DND-41 (cell line): ENCODE data around the gene TSPAN5.

ENCODE experiments used
- ATAC-seq: fragments of 200-7000 bp; cut with Tn5 transposase; 3 replicates; pipeline ENCODE4 v1.9.1; 2021; ENCODE audit warnings: low read depth; ENCODE audit not compliant: insufficient read depth
- DNase-seq: peaks from one replicate; pipeline ENCODE4 v3.0.0-alpha.2; 2020
- H2AFZ ChIP-seq: 2 replicates; pipeline ENCODE4 v1.6.0; 2012; ENCODE audit warnings: low read depth, low read length
- H3K27ac ChIP-seq: 2 replicates; pipeline ENCODE4 v1.5.1; 2012; ENCODE audit warnings: low read length, inconsistent platforms
- H3K27me3 ChIP-seq: fragments of 200-600 bp; sonication (generic); 2 replicates; pipeline ENCODE4 v1.6.0; 2012; ENCODE audit warnings: low read length, mild to moderate bottlenecking, inconsistent platforms; ENCODE audit not compliant: insufficient read depth, poor library complexity
- H3K36me3 ChIP-seq: 2 replicates; pipeline ENCODE4 v1.5.1; 2012; ENCODE audit warnings: low read length, inconsistent platforms; ENCODE audit not compliant: insufficient read depth
- H3K4me1 ChIP-seq: 2 replicates; pipeline ENCODE4 v1.5.1; 2012; ENCODE audit warnings: mild to moderate bottlenecking, low read length; ENCODE audit not compliant: insufficient read depth
- H3K4me2 ChIP-seq: 2 replicates; pipeline ENCODE4 v1.6.0; 2012; ENCODE audit warnings: mild to moderate bottlenecking, moderate library complexity, low read length, inconsistent platforms; ENCODE audit not compliant: insufficient read depth
- H3K4me3 ChIP-seq, 2 experiments: fragments of 200-600 bp in 1 of 2; shearing (Covaris generic) in 1 of 2; 2 replicates each; pipeline ENCODE4 v1.5.1; 2012 to 2016; ENCODE audit warnings: inconsistent platforms in 2 of 2, low read length in 2 of 2, mild to moderate bottlenecking in 2 of 2, low read depth in 1 of 2, moderate library complexity in 1 of 2
- H3K79me2 ChIP-seq: 2 replicates; pipeline ENCODE4 v1.6.0; 2012; ENCODE audit warnings: low read length, inconsistent platforms; ENCODE audit not compliant: insufficient read depth
- H3K9ac ChIP-seq: 2 replicates; pipeline ENCODE4 v1.6.0; 2012; ENCODE audit warnings: low read depth, mild to moderate bottlenecking, inconsistent platforms, low read length, moderate library complexity
- H3K9me3 ChIP-seq: 2 replicates; pipeline ENCODE4 v1.5.1; 2012; ENCODE audit warnings: low read length, moderate library complexity, mild to moderate bottlenecking, inconsistent platforms; ENCODE audit not compliant: insufficient read depth, severe bottlenecking
- H4K20me1 ChIP-seq: 2 replicates; pipeline ENCODE4 v1.6.0; 2012; ENCODE audit warnings: low read length; ENCODE audit not compliant: insufficient read depth
- CTCF ChIP-seq: IDR thresholded peaks from 2 replicates; pipeline ENCODE4 v1.5.1; 2012; ENCODE audit warnings: borderline replicate concordance, low read length, moderate library complexity, mild to moderate bottlenecking; ENCODE audit not compliant: poor library complexity, severe bottlenecking; ENCODE audit errors: extremely low read depth
- EZH2 ChIP-seq: IDR thresholded peaks from 3 replicates; pipeline ENCODE4 v1.6.1; 2012; ENCODE audit warnings: borderline replicate concordance, low read depth, mild to moderate bottlenecking, moderate library complexity, low read length, inconsistent platforms; ENCODE audit not compliant: severe bottlenecking

TSPAN5 gene

GRCh38 chr4:98571161-98571786 is 87.1 kb downstream of the TSPAN5 start:
- no peak overlapping the region for H2AFZ ChIP-seq
- no peaks in the 10 kb centered on the region for H3K4me1 ChIP-seq
- ATAC-seq (no peak), DNase-seq (no peak)
- H4K20me1 ChIP-seq: no peaks in the 10 kb centered on the region
- no peak overlapping the region for H3K4me3 ChIP-seq
- no peaks in the 10 kb centered on the region for H3K9me3 ChIP-seq
- no peaks in the 10 kb centered on the region for H3K36me3 ChIP-seq
- no peaks in the 10 kb centered on the region for H3K79me2 ChIP-seq
- TF ChIP-seq CTCF: no peak
- TF ChIP-seq EZH2: no peak
- H3K9ac ChIP-seq: no peak overlapping the region
- no peaks in the 10 kb centered on the region for H3K27me3 ChIP-seq
- H3K4me2 ChIP-seq: no peak overlapping the region
- H3K27ac ChIP-seq: no peak overlapping the region

DNA sequence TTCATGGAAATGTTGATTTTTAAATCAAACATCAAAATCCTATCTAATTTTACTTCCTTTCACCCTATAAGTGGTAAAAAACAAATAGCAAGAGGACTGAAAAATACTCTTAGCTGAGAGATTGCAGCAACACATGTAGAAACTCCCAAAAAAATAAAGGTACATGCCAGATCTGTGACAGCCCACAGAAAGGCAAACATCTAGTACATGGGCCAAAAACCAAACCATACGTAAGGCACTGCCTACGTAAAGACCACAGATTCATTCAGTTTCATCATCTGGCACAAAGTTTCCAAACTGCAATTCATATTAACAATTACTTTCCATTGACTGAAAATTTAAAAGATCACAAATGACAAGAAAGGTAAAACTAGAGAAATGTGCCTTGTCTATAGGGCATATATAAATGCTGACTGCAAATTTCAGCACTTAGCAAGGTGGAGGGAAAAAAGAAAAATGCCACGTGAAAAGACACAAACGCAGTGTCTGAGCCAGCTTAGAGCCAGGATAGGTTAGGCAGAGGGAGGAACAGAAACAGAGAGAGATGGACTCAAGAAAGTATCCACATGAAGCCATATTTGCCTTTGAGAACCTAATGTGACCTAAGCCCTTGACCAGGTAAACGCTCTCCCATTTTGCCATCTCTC is 88.1 kb downstream of the TSPAN5 start:
- H3K79me2 ChIP-seq: no peaks in the 10 kb centered on the region
- H4K20me1 ChIP-seq: no peaks in the 10 kb centered on the region
- H3K4me3 ChIP-seq: no peak overlapping the region
- no peak for TF ChIP-seq CTCF
- TF ChIP-seq EZH2: no peak
- DNase-seq (no peak), ATAC-seq (no peak)
- peaks cover 8% of the 10 kb centered on the region for H3K4me1 ChIP-seq
- no peaks in the 10 kb centered on the region for H3K36me3 ChIP-seq
- no peaks in the 10 kb centered on the region for H3K27me3 ChIP-seq
- no peak overlapping the region for H3K27ac ChIP-seq
- no peak overlapping the region for H3K9ac ChIP-seq
- H3K9me3 ChIP-seq: no peaks in the 10 kb centered on the region
- no peak overlapping the region for H3K4me2 ChIP-seq
- H2AFZ ChIP-seq: no peak overlapping the region

GRCh38 chr4:98568941-98569663 is 89.3 kb downstream of the TSPAN5 start:
- TF ChIP-seq EZH2 (no peak), CTCF (no peak)
- Histone ChIP-seq H3K4me3 (no peak overlapping the region), H3K4me1 (peaks cover 8% of the 10 kb centered on the region), H2AFZ (no peak overlapping the region), H4K20me1 (no peaks in the 10 kb centered on the region), H3K27ac (no peak overlapping the region), H3K4me2 (no peak overlapping the region), H3K27me3 (no peaks in the 10 kb centered on the region), H3K9ac (no peak overlapping the region), H3K36me3 (no peaks in the 10 kb centered on the region), H3K79me2 (no peaks in the 10 kb centered on the region), H3K9me3 (no peaks in the 10 kb centered on the region)
- ATAC-seq: no peak
- no peak for DNase-seq
